Naive thymus-derived CD8-positive, alpha-beta T cell (primary cell): ENCODE measurements around the gene FAM53B. TPM values are rescaled to one million over a fixed set of nuclear protein-coding genes. Genes with fewer than 3 reads are reported as not detected.

ENCODE experiments used
- ATAC-seq, 2 donors: fragments of 150-1000 bp; cut with Tn5 transposase in 1 of 2; sonication (Bioruptor Pico), chemical (Tn5 transposase) in 1 of 2; 1 replicate in 1 of 2; 2 replicates in 1 of 2; pipeline ENCODE4 v1.10.0; 2021; ENCODE audit warnings: mild to moderate bottlenecking in 2 of 2, moderate library complexity in 2 of 2
- POLR2A ChIA-PET: fragments of 350-600 bp; sonication (Branson Sonifier 250); formaldehyde crosslinking; loops from one replicate; lab custom pipeline; 2021; ENCODE audit warnings: antibody characterized with exemption; lab: Charles Lee
- DNase-seq, 10 donors: peaks; one replicate each; pipeline versions ENCODE4 v3.0.0 to v3.0.0-alpha.2; 2020 to 2022
- H3K27ac Mint-ChIP-seq, 10 donors: one replicate each; pipeline ENCODE4 v1.8.0; 2020 to 2022; ENCODE audit warnings: mild to moderate bottlenecking in 10 of 10, mixed read lengths in 10 of 10, moderate library complexity in 4 of 10, inconsistent platforms in 1 of 10
- H3K27me3 Mint-ChIP-seq, 5 donors: one replicate each; pipeline ENCODE4 v1.8.0; 2021 to 2022; ENCODE audit warnings: mixed read lengths in 5 of 5
- H3K36me3 Mint-ChIP-seq, 3 donors: one replicate each; pipeline ENCODE4 v1.8.0; 2020 to 2022; ENCODE audit warnings: mixed read lengths in 3 of 3, mild to moderate bottlenecking in 2 of 3, inconsistent platforms in 1 of 3
- H3K4me1 Mint-ChIP-seq, 4 donors: one replicate each; pipeline ENCODE4 v1.8.0; 2021 to 2022; ENCODE audit warnings: mixed read lengths in 4 of 4
- H3K4me3 Mint-ChIP-seq, 10 donors: one replicate each; pipeline ENCODE4 v1.8.0; 2020 to 2022; ENCODE audit warnings: mild to moderate bottlenecking in 10 of 10, mixed read lengths in 10 of 10, moderate library complexity in 6 of 10, inconsistent platforms in 1 of 10
- H3K9me3 Mint-ChIP-seq, 9 donors: one replicate each; pipeline ENCODE4 v1.8.0; 2020 to 2022; ENCODE audit warnings: mixed read lengths in 9 of 9, mild to moderate bottlenecking in 3 of 9, inconsistent platforms in 1 of 9, moderate library complexity in 1 of 9
- polyA plus RNA-seq, 3 donors: library from polyadenylated mRNA; unstranded; fragments of 300-500 nt; fragmentation: Illumina TruSeq; gene quantifications; one replicate each; pipeline ENCODE4 v1.2.3, GENCODE V29; 2021
- total RNA-seq, 8 experiments: library from RNA in 2 of 8; stranded (reverse) in 2 of 8; gene quantifications; one replicate each; pipeline ENCODE4 v1.2.3 and lab custom pipeline; 2021 to 2026

The FAM53B gene
- total and polyA plus RNA-seq, 5 experiments from 2014 or later: 2.4 to 23.2 (median 15.1) TPM

DNA sequence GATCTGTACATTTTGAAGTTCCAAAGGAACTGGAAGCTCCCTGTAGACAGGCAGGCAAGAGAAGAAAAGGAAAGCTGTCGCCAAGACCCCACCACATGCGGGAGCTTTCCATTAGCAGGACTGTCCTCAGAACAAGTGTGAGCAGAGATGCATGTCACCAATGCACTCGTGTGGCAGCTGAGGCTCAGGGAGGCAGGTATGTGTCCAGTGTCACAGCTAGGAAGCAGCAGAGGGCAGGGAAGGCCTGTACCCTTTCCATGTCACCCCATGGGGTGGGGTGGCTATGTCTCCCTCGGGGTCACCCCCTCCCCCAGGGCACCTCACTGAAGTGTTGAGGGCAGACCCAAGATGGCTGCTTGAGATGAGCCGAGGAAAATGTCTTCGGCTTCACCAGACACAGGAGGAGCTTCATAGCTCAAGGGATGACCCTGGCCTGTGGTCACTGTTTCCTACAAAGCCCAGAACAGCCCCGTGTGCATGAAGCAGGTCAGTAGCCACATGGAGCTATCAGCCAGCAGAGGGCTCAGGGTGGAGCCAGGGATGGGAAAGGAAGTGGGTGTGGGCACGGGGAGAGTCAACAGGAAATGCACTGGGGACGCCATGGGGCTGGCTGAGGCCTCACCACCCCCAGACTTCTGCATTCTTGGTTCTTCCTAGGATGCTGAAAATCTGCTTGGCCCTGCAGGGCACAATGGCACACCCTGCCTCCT, 96.6 kb downstream of the FAM53B start:
- ATAC-seq (peak; percentile 70 to 78), DNase-seq (peak; percentile 21 to 84 (median 64))
- no peaks in the 10 kb centered on the region for H3K36me3 Mint-ChIP-seq
- peak overlapping the region; percentile 69 to 84 (median 76) for H3K4me3 Mint-ChIP-seq
- H3K9me3 Mint-ChIP-seq: no peaks in the 10 kb centered on the region
- POLR2A ChIA-PET: interaction anchor here (1.1 to 5.9 kb wide), 18 partner anchors 11 to 115 kb away, joined by 3 to 56 read pairs (median 7); partner anchors contain the start of gene FAM53B
- H3K27ac Mint-ChIP-seq: peak overlapping the region; percentile 84 to 99 (median 92)
- no peaks in the 10 kb centered on the region for H3K27me3 Mint-ChIP-seq
- H3K4me1 Mint-ChIP-seq: peaks cover 36 to 99% (median 74%) of the 10 kb centered on the region in 4 donors

GRCh38 chr10:124646483-124647352, 97.5 kb downstream of the FAM53B start:
- peak overlapping the region; percentile 84 to 99 (median 92) for H3K27ac Mint-ChIP-seq
- DNase-seq: no peak
- peaks cover 38 to 99% (median 77%) of the 10 kb centered on the region in 4 donors for H3K4me1 Mint-ChIP-seq
- H3K4me3 Mint-ChIP-seq: peak overlapping the region in 9 of 10 donors; percentile 69 to 84 (median 76)
- ATAC-seq: no peak
- no peaks in the 10 kb centered on the region for H3K9me3 Mint-ChIP-seq
- no peaks in the 10 kb centered on the region for H3K27me3 Mint-ChIP-seq
- POLR2A ChIA-PET: interaction anchor here (0.6 to 5.9 kb wide), 15 partner anchors 10 to 1251 kb away, joined by 3 to 56 read pairs (median 6); partner anchors contain the start of gene FAM53B
- H3K36me3 Mint-ChIP-seq: no peaks in the 10 kb centered on the region

DNA sequence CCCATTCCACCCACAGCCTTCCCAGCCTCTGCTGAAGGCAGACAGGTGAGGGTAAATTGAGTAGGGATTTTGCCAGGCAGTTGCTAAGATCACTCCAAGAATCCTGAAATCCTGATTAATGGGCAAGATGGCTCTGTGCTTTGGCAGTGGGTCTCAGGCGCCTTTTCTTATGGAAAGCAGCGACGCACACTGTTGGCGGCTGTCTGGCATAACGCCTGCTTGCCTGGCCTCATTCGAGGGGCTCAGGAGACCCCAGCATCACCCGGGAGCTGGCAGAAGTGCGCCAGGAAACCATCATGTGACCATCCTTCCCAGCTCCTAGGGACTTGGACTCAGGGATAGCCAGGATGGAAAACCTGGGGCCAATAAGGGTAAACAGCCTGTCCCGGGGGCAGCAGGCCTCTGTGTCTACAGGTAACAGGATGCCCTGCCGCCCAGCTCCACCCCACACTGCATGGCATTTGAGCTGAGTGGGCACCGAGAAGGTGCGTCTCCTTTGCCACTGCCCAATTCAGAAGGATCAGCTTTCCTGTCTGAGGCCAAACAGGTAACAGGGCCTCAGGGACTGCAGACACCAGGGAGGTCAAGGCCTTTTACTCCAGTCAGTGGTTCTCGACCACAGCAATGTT, 98.6 kb downstream of the FAM53B start:
- ATAC-seq (no peak), DNase-seq (no peak)
- POLR2A ChIA-PET: interaction anchor here (0.6 to 1.4 kb wide), 5 partner anchors 9 to 1252 kb away, joined by 3 to 4 read pairs (median 3); no protein-coding TSS in a partner anchor
- H3K27me3 Mint-ChIP-seq: no peaks in the 10 kb centered on the region
- peak overlapping the region in 6 of 10 donors; percentile 48 to 99 (median 80) for H3K27ac Mint-ChIP-seq
- H3K4me1 Mint-ChIP-seq: peaks cover 40 to 99% (median 77%) of the 10 kb centered on the region in 4 donors
- H3K9me3 Mint-ChIP-seq: no peaks in the 10 kb centered on the region
- H3K4me3 Mint-ChIP-seq: peak overlapping the region in 1 of 10 donors; percentile 44
- H3K36me3 Mint-ChIP-seq: no peaks in the 10 kb centered on the region

DNA sequence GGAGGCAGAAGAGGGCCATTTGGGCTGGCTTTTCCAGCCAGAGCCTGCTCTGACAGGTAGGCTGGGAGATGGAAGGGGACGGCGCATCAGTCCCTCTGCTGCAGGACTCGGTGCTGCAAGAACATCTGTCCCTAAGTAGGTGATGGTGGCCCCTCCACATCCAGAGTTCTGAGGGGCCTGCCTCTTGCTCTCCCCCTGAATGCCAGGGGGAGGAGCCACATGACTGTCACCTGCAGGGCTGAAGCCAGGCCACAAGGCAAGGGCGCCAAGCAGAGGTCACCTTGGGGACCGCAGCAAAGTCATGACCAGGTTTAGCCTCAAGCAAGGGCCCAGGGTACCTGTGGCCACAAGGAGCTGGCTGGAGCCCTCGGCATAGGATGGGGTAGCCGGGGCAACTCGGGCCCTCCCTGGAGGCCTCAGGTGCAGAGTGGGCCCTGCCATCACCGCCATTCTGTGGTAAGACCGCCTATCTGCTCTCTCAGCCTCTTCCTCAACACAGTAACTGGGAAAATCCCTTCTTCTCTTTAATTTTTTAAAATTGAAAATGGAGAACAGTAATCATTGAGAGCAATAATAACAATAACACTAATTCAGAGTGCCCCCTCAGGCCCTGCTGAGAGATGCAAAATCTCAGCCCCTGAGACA, 99.3 kb downstream of the FAM53B start:
- DNase-seq (no peak), ATAC-seq (no peak)
- H3K9me3 Mint-ChIP-seq: no peaks in the 10 kb centered on the region
- POLR2A ChIA-PET: interaction anchor here (1.3 to 2.0 kb wide), 3 partner anchors 74 to 96 kb away, joined by 3 to 8 read pairs (median 4); no protein-coding TSS in a partner anchor
- H3K36me3 Mint-ChIP-seq: no peaks in the 10 kb centered on the region
- H3K27me3 Mint-ChIP-seq: no peaks in the 10 kb centered on the region
- peaks cover 38 to 99% (median 77%) of the 10 kb centered on the region in 4 donors for H3K4me1 Mint-ChIP-seq
- peak overlapping the region in 5 of 10 donors; percentile 48 to 99 (median 72) for H3K27ac Mint-ChIP-seq
- no peak overlapping the region for H3K4me3 Mint-ChIP-seq

- Mint-ChIP-seq H3K27me3 (no peaks in the 10 kb centered on the region), H3K36me3 (no peaks in the 10 kb centered on the region), H3K4me1 (peaks cover 33 to 98% (median 73%) of the 10 kb centered on the region in 4 donors), H3K4me3 (peak overlapping the region in 1 of 10 donors; percentile 15), H3K9me3 (no peaks in the 10 kb centered on the region), H3K27ac (peak overlapping the region in 5 of 10 donors; percentile 43 to 99 (median 72))
- POLR2A ChIA-PET: interaction anchor here (0.9 to 2.0 kb wide), 4 partner anchors 12 to 97 kb away, joined by 3 to 8 read pairs (median 4); no protein-coding TSS in a partner anchor
- no peak for DNase-seq
- no peak for ATAC-seq
Observed at GRCh38 chr10:124644236-124644635, 99.9 kb downstream of the FAM53B start.

- Mint-ChIP-seq H3K27me3 (no peaks in the 10 kb centered on the region), H3K4me3 (no peak overlapping the region), H3K4me1 (peaks cover 29 to 98% (median 65%) of the 10 kb centered on the region in 4 donors), H3K27ac (peak overlapping the region in 5 of 10 donors; percentile 41 to 99 (median 55)), H3K36me3 (no peaks in the 10 kb centered on the region), H3K9me3 (no peaks in the 10 kb centered on the region)
- no peak for DNase-seq
- POLR2A ChIA-PET: interaction anchor here (0.9 to 2.0 kb wide), 3 partner anchors 11 to 98 kb away, joined by 3 to 8 read pairs (median 4); no protein-coding TSS in a partner anchor
- ATAC-seq: no peak
Observed at GRCh38 chr10:124643330-124644009, 100.7 kb downstream of the FAM53B start.

DNA sequence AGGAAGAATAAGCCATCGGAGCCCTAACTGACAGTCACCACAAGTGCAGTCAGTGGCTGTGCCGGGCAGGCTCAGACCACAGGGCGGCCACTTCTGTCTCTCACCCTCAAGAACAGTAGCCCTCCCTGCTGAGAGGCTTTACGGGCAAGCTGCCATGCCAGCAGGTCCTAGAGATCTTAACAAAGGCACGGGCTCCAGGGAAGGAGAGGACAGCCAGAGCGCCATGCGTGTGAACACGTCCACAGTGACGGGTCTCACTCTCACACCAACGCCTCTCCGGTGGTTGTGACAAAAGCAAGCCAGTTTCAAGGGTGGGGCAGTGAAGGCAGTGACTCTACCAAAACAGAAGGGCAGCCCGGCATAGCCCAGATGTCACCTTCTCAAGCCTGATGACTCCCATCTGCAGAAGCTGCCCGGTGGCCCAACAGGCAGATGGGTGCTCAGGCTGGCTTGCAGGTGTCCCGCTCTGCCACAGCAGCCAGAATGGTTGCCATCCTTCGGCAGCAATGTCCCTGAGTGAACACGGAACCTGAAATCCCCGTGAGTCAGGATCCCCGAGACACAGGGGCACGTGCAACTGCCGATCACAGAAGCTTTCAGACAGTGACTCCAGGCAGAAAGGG, 102.0 kb downstream of the FAM53B start:
- DNase-seq (no peak), ATAC-seq (no peak)
- POLR2A ChIA-PET: interaction anchor here (1.8 kb wide), 1 partner anchor 82 kb away, joined by 4 read pairs; no protein-coding TSS in a partner anchor
- peak overlapping the region in 2 of 10 donors; percentile 37 to 83 for H3K4me3 Mint-ChIP-seq
- H3K27ac Mint-ChIP-seq: peak overlapping the region in 9 of 10 donors; percentile 35 to 99 (median 86)
- no peaks in the 10 kb centered on the region for H3K27me3 Mint-ChIP-seq
- peaks cover 24 to 98% (median 63%) of the 10 kb centered on the region in 4 donors for H3K4me1 Mint-ChIP-seq
- no peaks in the 10 kb centered on the region for H3K9me3 Mint-ChIP-seq
- H3K36me3 Mint-ChIP-seq: no peaks in the 10 kb centered on the region

- DNase-seq (peak in 2 of 10 donors; percentile 36 to 51), ATAC-seq (peak; percentile 41 to 52)
- H3K4me3 Mint-ChIP-seq: peak overlapping the region in 8 of 10 donors; percentile 34 to 83 (median 62)
- H3K9me3 Mint-ChIP-seq: no peaks in the 10 kb centered on the region
- no peaks in the 10 kb centered on the region for H3K27me3 Mint-ChIP-seq
- peak overlapping the region; percentile 55 to 99 (median 93) for H3K27ac Mint-ChIP-seq
- no peaks in the 10 kb centered on the region for H3K36me3 Mint-ChIP-seq
- POLR2A ChIA-PET: no interaction called here
- H3K4me1 Mint-ChIP-seq: peaks cover 26 to 98% (median 63%) of the 10 kb centered on the region in 4 donors
Observed at GRCh38 chr10:124641282-124642087, 102.7 kb downstream of the FAM53B start.

- peak overlapping the region in 8 of 10 donors; percentile 32 to 83 (median 62) for H3K4me3 Mint-ChIP-seq
- DNase-seq: no peak
- POLR2A ChIA-PET: interaction anchor here (1.0 kb wide), 1 partner anchor 22 kb away, joined by 3 read pairs; no protein-coding TSS in a partner anchor
- H3K27me3 Mint-ChIP-seq: no peaks in the 10 kb centered on the region
- H3K9me3 Mint-ChIP-seq: no peaks in the 10 kb centered on the region
- ATAC-seq: peak; percentile 4 to 23
- no peaks in the 10 kb centered on the region for H3K36me3 Mint-ChIP-seq
- H3K27ac Mint-ChIP-seq: peak overlapping the region; percentile 63 to 99 (median 93)
- peaks cover 28 to 98% (median 64%) of the 10 kb centered on the region in 4 donors for H3K4me1 Mint-ChIP-seq
Observed at GRCh38 chr10:124640538-124641231, 103.5 kb downstream of the FAM53B start.
